CD14-positive monocyte (primary cell): ENCODE measurements around the gene KRTAP10-4. TPM values are rescaled to one million over a fixed set of nuclear protein-coding genes. Genes with fewer than 3 reads are reported as not detected.

Experiments
- DNase-seq, 3 donors: peaks; one replicate each; pipeline ENCODE4 v3.0.0-alpha.2; 2011 to 2022
- H2AFZ ChIP-seq: 2 replicates; pipeline ENCODE4 v1.6.0; 2012; ENCODE audit warnings: mild to moderate bottlenecking, low read depth, low read length, inconsistent platforms; ENCODE audit not compliant: insufficient read depth, poor library complexity, severe bottlenecking
- H3K27ac ChIP-seq, 2 donors: 1 replicate in 1 of 2; 2 replicates in 1 of 2; pipeline ENCODE4 v1.5.1; 2012 to 2013; ENCODE audit warnings: low read length in 2 of 2, control low read depth in 1 of 2, inconsistent platforms in 1 of 2, low read depth in 1 of 2, mild to moderate bottlenecking in 1 of 2
- H3K27me3 ChIP-seq, 2 donors: one replicate each; pipeline versions ENCODE4 v1.6.0 to v1.6.1; 2011 to 2013; ENCODE audit warnings: low read length in 2 of 2; ENCODE audit not compliant: control insufficient read depth in 2 of 2, insufficient read depth in 2 of 2
- H3K36me3 ChIP-seq, 2 donors: replicated peaks in 1 of 2; 1 replicate in 1 of 2; 2 replicates in 1 of 2; pipeline versions ENCODE4 v1.5.1 to v1.6.1; 2012 to 2013; ENCODE audit warnings: low read length in 2 of 2, control low read depth in 1 of 2, inconsistent platforms in 1 of 2, mild to moderate bottlenecking in 1 of 2; ENCODE audit not compliant: insufficient read depth in 2 of 2, control insufficient read depth in 1 of 2
- H3K4me1 ChIP-seq, 2 donors: 1 replicate in 1 of 2; 2 replicates in 1 of 2; pipeline versions ENCODE4 v1.5.1 to v1.6.1; 2012 to 2013; ENCODE audit warnings: low read length in 2 of 2, control low read depth in 1 of 2, inconsistent platforms in 1 of 2, mild to moderate bottlenecking in 1 of 2, moderate library complexity in 1 of 2; ENCODE audit not compliant: insufficient read depth in 2 of 2, control insufficient read depth in 1 of 2
- H3K4me2 ChIP-seq: replicated peaks from 2 replicates; pipeline ENCODE3; 2012; ENCODE audit warnings: low read length, moderate library complexity, mild to moderate bottlenecking; ENCODE audit not compliant: poor library complexity, severe bottlenecking; ENCODE audit errors: extremely low read depth
- H3K4me3 ChIP-seq, 3 experiments: fragments of 200-600 bp in 1 of 3; sonication (generic) in 1 of 3; replicated peaks in 1 of 3; 1 replicate in 2 of 3; 2 replicates in 1 of 3; pipeline ENCODE4 v1.5.1; 2011 to 2013; ENCODE audit warnings: low read length in 3 of 3, mild to moderate bottlenecking in 3 of 3, control low read depth in 2 of 3, low read depth in 2 of 3, inconsistent platforms in 1 of 3, moderate library complexity in 1 of 3
- H3K79me2 ChIP-seq: 2 replicates; pipeline ENCODE4 v1.6.0; 2012; ENCODE audit warnings: mild to moderate bottlenecking, control low read depth, inconsistent platforms, low read length, moderate library complexity; ENCODE audit not compliant: insufficient read depth
- H3K9ac ChIP-seq: 2 replicates; pipeline ENCODE4 v1.6.0; 2017; ENCODE audit warnings: low read length, mild to moderate bottlenecking; ENCODE audit not compliant: insufficient read depth, poor library complexity, severe bottlenecking
- H3K9me3 ChIP-seq, 2 donors: replicated peaks in 1 of 2; 1 replicate in 1 of 2; 2 replicates in 1 of 2; pipeline versions ENCODE4 v1.5.1 to v1.6.1; 2012 to 2013; ENCODE audit warnings: low read length in 2 of 2, control low read depth in 1 of 2; ENCODE audit not compliant: control insufficient read depth in 1 of 2, insufficient read depth in 1 of 2
- H4K20me1 ChIP-seq: 2 replicates; pipeline ENCODE4 v1.6.0; 2012; ENCODE audit warnings: mild to moderate bottlenecking, low read length, control low read depth, moderate library complexity; ENCODE audit not compliant: insufficient read depth
- H3K27ac Mint-ChIP-seq, 7 donors: one replicate each; pipeline ENCODE4 v1.8.0; 2020; ENCODE audit warnings: mild to moderate bottlenecking in 7 of 7, mixed read lengths in 7 of 7, moderate library complexity in 6 of 7, inconsistent platforms in 2 of 7
- H3K27me3 Mint-ChIP-seq, 3 donors: one replicate each; pipeline ENCODE4 v1.8.0; 2021 to 2022; ENCODE audit warnings: low read depth in 3 of 3, mild to moderate bottlenecking in 3 of 3, mixed read lengths in 3 of 3, moderate library complexity in 3 of 3, inconsistent platforms in 1 of 3
- H3K36me3 Mint-ChIP-seq, 2 donors: one replicate each; pipeline ENCODE4 v1.8.0; 2020; ENCODE audit warnings: mixed read lengths in 2 of 2, inconsistent platforms in 1 of 2, mild to moderate bottlenecking in 1 of 2
- H3K4me1 Mint-ChIP-seq: one replicate; pipeline ENCODE4 v1.8.0; 2020; ENCODE audit warnings: mild to moderate bottlenecking, mixed read lengths
- H3K4me3 Mint-ChIP-seq, 2 donors: one replicate each; pipeline ENCODE4 v1.8.0; 2020; ENCODE audit warnings: mild to moderate bottlenecking in 2 of 2, mixed read lengths in 2 of 2, moderate library complexity in 1 of 2
- H3K9me3 Mint-ChIP-seq, 7 donors: one replicate each; pipeline ENCODE4 v1.8.0; 2020 to 2022; ENCODE audit warnings: mixed read lengths in 7 of 7, mild to moderate bottlenecking in 6 of 7, moderate library complexity in 6 of 7, inconsistent platforms in 2 of 7
- WGBS: methylation state at CpG from one replicate; pipeline ENCODE4 v1.1.5; 2013; ENCODE audit warnings: missing lambda C conversion rate; ENCODE audit not compliant: insufficient coverage; 5-methylcytosine and 5-hydroxymethylcytosine counted together
- intact Hi-C, 2 donors: fragments of 100-400 bp; cut with micrococcal nuclease; formaldehyde crosslinking; loops; one replicate each; pipeline versions ENCODE4 v1.15.0 to v1.15.1; 2023
- polyA plus RNA-seq, 3 donors: library from polyadenylated mRNA; depleted of rRNA in 1 of 3; unstranded in 2 of 3; stranded (reverse) in 1 of 3; fragments of 300-500 nt in 2 of 3; fragments of >200 nt in 1 of 3; fragmentation: Illumina TruSeq in 2 of 3; gene quantifications; 1 replicate in 2 of 3; 2 replicates in 1 of 3; pipeline ENCODE4 v1.2.3, GENCODE V29; 2012 to 2021
- TF ChIP-seq, protein P1 (sequence below): fragments of 200-600 bp; IDR thresholded peaks from one replicate; pipeline ENCODE4 v1.8.0; 2022; ENCODE audit warnings: antibody characterized with exemption, mild to moderate bottlenecking

Gene KRTAP10-4
- polyA plus RNA-seq, 3 donors: not detected

DNA sequence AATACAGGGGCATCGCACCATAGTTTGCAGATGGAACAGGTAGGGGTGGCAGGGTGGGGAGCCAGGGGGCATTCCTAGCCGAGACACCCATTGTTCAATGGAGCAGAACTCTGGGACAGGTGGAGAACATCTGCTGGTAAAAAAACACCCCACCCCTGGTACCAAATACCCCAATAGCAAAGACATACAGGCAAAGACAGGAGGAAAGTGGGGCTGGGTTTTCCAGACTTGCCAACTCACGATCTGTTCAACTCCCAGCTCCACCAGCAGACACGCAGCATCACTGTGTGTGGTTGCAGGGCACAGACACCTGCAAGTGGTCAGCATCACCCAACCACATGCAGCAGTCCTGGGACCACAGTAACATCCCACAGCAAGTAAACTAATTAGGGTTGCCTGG is 38.0 kb downstream of the KRTAP10-4 start:
- TF ChIP-seq, protein P1, sequence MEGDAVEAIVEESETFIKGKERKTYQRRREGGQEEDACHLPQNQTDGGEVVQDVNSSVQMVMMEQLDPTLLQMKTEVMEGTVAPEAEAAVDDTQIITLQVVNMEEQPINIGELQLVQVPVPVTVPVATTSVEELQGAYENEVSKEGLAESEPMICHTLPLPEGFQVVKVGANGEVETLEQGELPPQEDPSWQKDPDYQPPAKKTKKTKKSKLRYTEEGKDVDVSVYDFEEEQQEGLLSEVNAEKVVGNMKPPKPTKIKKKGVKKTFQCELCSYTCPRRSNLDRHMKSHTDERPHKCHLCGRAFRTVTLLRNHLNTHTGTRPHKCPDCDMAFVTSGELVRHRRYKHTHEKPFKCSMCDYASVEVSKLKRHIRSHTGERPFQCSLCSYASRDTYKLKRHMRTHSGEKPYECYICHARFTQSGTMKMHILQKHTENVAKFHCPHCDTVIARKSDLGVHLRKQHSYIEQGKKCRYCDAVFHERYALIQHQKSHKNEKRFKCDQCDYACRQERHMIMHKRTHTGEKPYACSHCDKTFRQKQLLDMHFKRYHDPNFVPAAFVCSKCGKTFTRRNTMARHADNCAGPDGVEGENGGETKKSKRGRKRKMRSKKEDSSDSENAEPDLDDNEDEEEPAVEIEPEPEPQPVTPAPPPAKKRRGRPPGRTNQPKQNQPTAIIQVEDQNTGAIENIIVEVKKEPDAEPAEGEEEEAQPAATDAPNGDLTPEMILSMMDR: no peak
- Mint-ChIP-seq H3K9me3 (peaks cover 22 to 37% (median 31%) of the 10 kb centered on the region in 7 donors), H3K27ac (no peak overlapping the region), H3K4me3 (no peak overlapping the region), H3K4me1 (no peaks in the 10 kb centered on the region), H3K36me3 (no peaks in the 10 kb centered on the region), H3K27me3 (peaks cover 3 to 9% (median 3%) of the 10 kb centered on the region in 3 donors)
- Histone ChIP-seq H3K4me1 (no peaks in the 10 kb centered on the region), H2AFZ (no peak overlapping the region), H3K27me3 (no peaks in the 10 kb centered on the region), H3K4me3 (no peak overlapping the region), H3K4me2 (no peak overlapping the region), H3K79me2 (no peaks in the 10 kb centered on the region), H4K20me1 (no peaks in the 10 kb centered on the region), H3K27ac (no peak overlapping the region), H3K9ac (no peak overlapping the region), H3K36me3 (no peaks in the 10 kb centered on the region), H3K9me3 (peaks cover 19 to 25% of the 10 kb centered on the region in 2 donors)
- WGBS: no CpG with 5 or more reads among the region's 4 CpGs
- intact Hi-C loops: no loop called here
- no peak for DNase-seq

DNA sequence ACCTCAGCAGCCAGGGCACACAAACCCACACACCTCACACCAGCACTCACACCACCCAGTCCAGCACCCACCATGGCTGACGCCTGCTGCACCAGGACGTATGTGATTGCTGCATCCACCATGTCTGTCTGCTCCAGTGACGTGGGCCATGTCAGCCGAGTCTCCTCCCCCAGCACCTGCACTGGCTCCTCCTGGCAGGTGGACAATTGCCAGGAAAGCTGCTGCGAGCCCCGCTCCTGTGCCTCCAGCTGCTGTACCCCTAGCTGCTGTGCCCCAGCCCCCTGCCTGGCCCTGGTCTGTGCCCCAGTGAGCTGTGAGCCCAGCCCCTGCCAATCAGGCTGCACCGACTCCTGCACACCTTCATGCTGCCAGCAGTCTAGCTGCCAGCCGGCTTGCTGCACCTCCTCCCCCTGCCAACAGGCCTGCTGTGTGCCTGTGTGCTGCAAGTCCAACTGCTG is 38.5 kb downstream of the KRTAP10-4 start, which contains the start of gene KRTAP10-8:
Gene KRTAP10-8, plus strand, starts transcription at position 51 of the 458 bp plus-strand sequence. Its CDS starts 22 bp downstream, at position 73.
- H2AFZ ChIP-seq: no peak within 1 kb of the TSS
- no peaks in the 10 kb centered on the region for H3K4me1 ChIP-seq
- 97% methylated on average over 8 of the region's 8 CpGs for whole genome bisulfite sequencing
- H3K27ac Mint-ChIP-seq: no peak within 1 kb of the TSS
- H3K4me3 Mint-ChIP-seq: no peak within 1 kb of the TSS
- DNase-seq: no peak
- TF ChIP-seq, protein P1: no peak
- H3K36me3 ChIP-seq: no peaks in the 10 kb centered on the region
- no peaks in the 10 kb centered on the region for H4K20me1 ChIP-seq
- H3K9me3 ChIP-seq: peaks cover 19 to 25% of the 10 kb centered on the region in 2 donors
- H3K9me3 Mint-ChIP-seq: peaks cover 20 to 37% (median 31%) of the 10 kb centered on the region in 7 donors
- peaks cover 0 to 9% (median 3%) of the 10 kb centered on the region in 3 donors for H3K27me3 Mint-ChIP-seq
- no peaks in the 10 kb centered on the region for H3K79me2 ChIP-seq
- H3K9ac ChIP-seq: no peak within 1 kb of the TSS
- H3K27me3 ChIP-seq: no peaks in the 10 kb centered on the region
- no peak within 1 kb of the TSS for H3K4me3 ChIP-seq
- H3K36me3 Mint-ChIP-seq: no peaks in the 10 kb centered on the region
- no peak within 1 kb of the TSS for H3K4me2 ChIP-seq
- no peak within 1 kb of the TSS for H3K27ac ChIP-seq
- no peaks in the 10 kb centered on the region for H3K4me1 Mint-ChIP-seq
- intact Hi-C loops: no loop called here
